Breast epithelium (tissue), 3 donors: Measurements from ENCODE around the gene ZBTB49.

Experiments used
- CTCF ChIP-seq, 3 donors: fragments of 450-650 bp; IDR thresholded peaks; one replicate each; pipeline ENCODE4 v1.5.1; 2016 to 2017; ENCODE audit warnings: antibody characterized with exemption in 3 of 3, mild to moderate bottlenecking in 3 of 3, moderate library complexity in 3 of 3
- POLR2A ChIP-seq: fragments of 450-650 bp; IDR thresholded peaks from one replicate; pipeline ENCODE4 v1.6.1; 2016; ENCODE audit warnings: antibody characterized with exemption, mild to moderate bottlenecking, moderate library complexity

- TF ChIP-seq CTCF (IDR thresholded peaks at IDR 0.05) (no peak), POLR2A (no peak)
Measured at GRCh38 chr4:4296283-4296846, 6.3 kb downstream of the ZBTB49 start.
